H9 (cell line): ENCODE measurements around the gene DNAJB2. TPM values are rescaled to one million over a fixed set of nuclear protein-coding genes. Genes with fewer than 3 reads are reported as not detected.

Source experiments
- DNase-seq: peaks from one replicate; pipeline ENCODE4 v3.0.0-alpha.2; 2017
- H2AFZ ChIP-seq: one replicate; pipeline ENCODE4 v1.6.1; 2013; ENCODE audit warnings: mild to moderate bottlenecking, low read length, control low read depth, moderate library complexity
- H2AK5ac ChIP-seq: 2 replicates; pipeline ENCODE4 v1.6.1; 2013; ENCODE audit warnings: low read length, control low read depth, mixed read lengths; ENCODE audit not compliant: insufficient read length
- H2BK120ac ChIP-seq: one replicate; pipeline ENCODE4 v1.6.1; 2013; ENCODE audit warnings: low read depth, mild to moderate bottlenecking, low read length, control low read depth, inconsistent platforms; ENCODE audit not compliant: poor library complexity, severe bottlenecking
- H2BK12ac ChIP-seq: 2 replicates; pipeline ENCODE4 v1.6.1; 2013; ENCODE audit warnings: low read length, control low read depth, mixed read lengths, low read depth; ENCODE audit not compliant: insufficient read length
- H2BK15ac ChIP-seq: 2 replicates; pipeline ENCODE4 v1.6.1; 2013; ENCODE audit warnings: low read depth, low read length, control low read depth
- H2BK20ac ChIP-seq: one replicate; pipeline ENCODE4 v1.6.1; 2013; ENCODE audit warnings: low read depth, mild to moderate bottlenecking, low read length, control low read depth, inconsistent platforms; ENCODE audit not compliant: poor library complexity, severe bottlenecking
- H2BK5ac ChIP-seq: 2 replicates; pipeline ENCODE4 v1.6.1; 2013; ENCODE audit warnings: low read length, control low read depth, mixed read lengths; ENCODE audit not compliant: insufficient read length
- H3K14ac ChIP-seq: 2 replicates; pipeline ENCODE4 v1.6.1; 2013; ENCODE audit warnings: low read length, control low read depth; ENCODE audit not compliant: insufficient read depth
- H3K18ac ChIP-seq: 2 replicates; pipeline ENCODE4 v1.6.1; 2013; ENCODE audit warnings: low read depth, mild to moderate bottlenecking, mixed read lengths, low read length, control low read depth; ENCODE audit not compliant: insufficient read length
- H3K23ac ChIP-seq: 2 replicates; pipeline ENCODE4 v1.6.1; 2013; ENCODE audit warnings: low read length, control low read depth, mixed read lengths, low read depth; ENCODE audit not compliant: insufficient read length
- H3K23me2 ChIP-seq: 2 replicates; pipeline ENCODE4 v1.6.1; 2013; ENCODE audit warnings: low read depth, mild to moderate bottlenecking, mixed read lengths, low read length, control low read depth; ENCODE audit not compliant: insufficient read length, poor library complexity, severe bottlenecking
- H3K27ac ChIP-seq: 2 replicates; pipeline ENCODE4 v1.5.1; 2013; ENCODE audit warnings: low read length, control low read depth, mixed read lengths, low read depth; ENCODE audit not compliant: insufficient read length
- H3K27me3 ChIP-seq: 2 replicates; pipeline ENCODE4 v1.6.1; 2013; ENCODE audit warnings: low read length, control low read depth, inconsistent platforms; ENCODE audit not compliant: insufficient read depth
- H3K4ac ChIP-seq: 2 replicates; pipeline ENCODE4 v1.6.1; 2013; ENCODE audit warnings: low read depth, mild to moderate bottlenecking, control low read depth, inconsistent platforms, low read length, moderate library complexity
- H3K4me1 ChIP-seq: 2 replicates; pipeline ENCODE4 v1.6.1; 2013; ENCODE audit warnings: low read length, control low read depth, inconsistent platforms; ENCODE audit not compliant: insufficient read depth
- H3K4me2 ChIP-seq: 2 replicates; pipeline ENCODE4 v1.6.1; 2013; ENCODE audit warnings: low read length, control low read depth, mixed read lengths; ENCODE audit not compliant: insufficient read length, insufficient read depth
- H3K56ac ChIP-seq: 2 replicates; pipeline ENCODE4 v1.6.1; 2013; ENCODE audit warnings: low read depth, mild to moderate bottlenecking, mixed read lengths, low read length, control low read depth; ENCODE audit not compliant: insufficient read length
- H3K79me1 ChIP-seq: 2 replicates; pipeline ENCODE4 v1.6.1; 2013; ENCODE audit warnings: low read depth, mild to moderate bottlenecking, moderate library complexity, low read length, control low read depth, inconsistent platforms; ENCODE audit not compliant: insufficient read depth, poor library complexity, severe bottlenecking
- H3K79me2 ChIP-seq: 2 replicates; pipeline ENCODE4 v1.6.1; 2013; ENCODE audit warnings: low read length, control low read depth, inconsistent platforms; ENCODE audit not compliant: insufficient read depth
- H3K9ac ChIP-seq: 2 replicates; pipeline ENCODE4 v1.6.1; 2013; ENCODE audit warnings: low read length, control low read depth, mixed read lengths; ENCODE audit not compliant: insufficient read length; ENCODE audit errors: extremely low read depth
- H3K9me3 ChIP-seq: one replicate; pipeline ENCODE4 v1.6.1; 2013; ENCODE audit warnings: low read depth, low read length, inconsistent platforms; ENCODE audit not compliant: control insufficient read depth
- H3T11ph ChIP-seq: one replicate; pipeline ENCODE4 v1.6.1; 2013; ENCODE audit warnings: mild to moderate bottlenecking, low read length, control low read depth, inconsistent platforms
- H4K20me1 ChIP-seq: one replicate; pipeline ENCODE4 v1.6.1; 2013; ENCODE audit not compliant: control insufficient read depth, insufficient read length, insufficient read depth
- H4K5ac ChIP-seq: 2 replicates; pipeline ENCODE4 v1.6.1; 2013; ENCODE audit warnings: low read depth, mild to moderate bottlenecking, mixed read lengths, low read length, control low read depth; ENCODE audit not compliant: insufficient read length
- H4K8ac ChIP-seq: replicated peaks from 2 replicates; pipeline ENCODE4 v1.6.1; 2013; ENCODE audit warnings: low read length, control low read depth, mixed read lengths, low read depth; ENCODE audit not compliant: insufficient read length
- H4K91ac ChIP-seq: 2 replicates; pipeline ENCODE4 v1.6.1; 2013; ENCODE audit warnings: low read depth, mild to moderate bottlenecking, moderate library complexity, mixed read lengths, low read length, control low read depth; ENCODE audit not compliant: insufficient read length
- H3K27ac Mint-ChIP-seq, 3 experiments: 2 replicates in 2 of 3; 3 replicates in 1 of 3; pipeline ENCODE4 v1.8.0; 2020 to 2021; ENCODE audit warnings: mixed read lengths in 3 of 3, mild to moderate bottlenecking in 1 of 3, moderate library complexity in 1 of 3
- H3K27me3 Mint-ChIP-seq: 2 replicates; pipeline ENCODE4 v1.8.0; 2021; ENCODE audit warnings: low read depth, mild to moderate bottlenecking, moderate library complexity, mixed read lengths
- H3K36me3 Mint-ChIP-seq, 3 experiments: 2 replicates in 2 of 3; 3 replicates in 1 of 3; pipeline ENCODE4 v1.8.0; 2020 to 2021; ENCODE audit warnings: low read depth in 3 of 3, mixed read lengths in 3 of 3; ENCODE audit not compliant: insufficient read depth in 1 of 3
- H3K4me1 Mint-ChIP-seq, 2 experiments: 2 replicates each; pipeline ENCODE4 v1.8.0; 2020; ENCODE audit warnings: mixed read lengths in 2 of 2
- H3K4me3 Mint-ChIP-seq, 2 experiments: 2 replicates in 1 of 2; 3 replicates in 1 of 2; pipeline ENCODE4 v1.8.0; 2020 to 2021; ENCODE audit warnings: mild to moderate bottlenecking in 2 of 2, mixed read lengths in 2 of 2, moderate library complexity in 1 of 2
- H3K9me3 Mint-ChIP-seq, 2 experiments: 2 replicates in 1 of 2; 3 replicates in 1 of 2; pipeline ENCODE4 v1.8.0; 2020; ENCODE audit warnings: mild to moderate bottlenecking in 2 of 2, mixed read lengths in 2 of 2, moderate library complexity in 1 of 2
- WGBS: extraction: QIAGEN DNeasy Blood & Tissue Kit; methylation state at CpG from one replicate; pipeline ENCODE4 v1.1.7; 2013; ENCODE audit warnings: missing lambda C conversion rate, low lambda C conversion rate, mixed read lengths; ENCODE audit not compliant: insufficient read length; ENCODE audit errors: extremely low coverage; 5-methylcytosine and 5-hydroxymethylcytosine counted together
- total RNA-seq: library from RNA; stranded (reverse); gene quantifications from 2 replicates; pipeline ENCODE4 v1.2.1, GENCODE V29; 2021
- TF ChIP-seq, protein P1 (sequence below): fragments of 200-600 bp; sonication (generic); conservative IDR thresholded peaks from 3 replicates; pipeline ENCODE4 v1.8.0; 2021; ENCODE audit warnings: antibody characterized with exemption, mild to moderate bottlenecking

Gene DNAJB2
- total RNA-seq, 1 experiment from 2014 or later: 34.1 TPM

GRCh38 chr2:219304223-219304622 lies 25.1 kb downstream of the DNAJB2 start:
- Mint-ChIP-seq H3K4me3 (no peak overlapping the region), H3K27me3 (peaks cover 67% of the 10 kb centered on the region), H3K27ac (no peak overlapping the region), H3K4me1 (peaks cover 16 to 21% of the 10 kb centered on the region in 2 experiments), H3K9me3 (no peaks in the 10 kb centered on the region), H3K36me3 (no peaks in the 10 kb centered on the region)
- Histone ChIP-seq H4K20me1 (no peaks in the 10 kb centered on the region), H3K4me1 (no peaks in the 10 kb centered on the region), H3K27ac (no peak overlapping the region), H3K9me3 (no peaks in the 10 kb centered on the region), H3K23ac (no peak overlapping the region), H4K91ac (no peak overlapping the region), H3K9ac (no peak overlapping the region), H3K79me2 (no peaks in the 10 kb centered on the region), H3K18ac (no peak overlapping the region), H2BK20ac (no peak overlapping the region), H3K4ac (no peak overlapping the region), H3K4me2 (no peak overlapping the region), H3K14ac (no peak overlapping the region), H4K5ac (no peak overlapping the region), H2AK5ac (no peak overlapping the region), H3K27me3 (no peaks in the 10 kb centered on the region), H3T11ph (no peak overlapping the region), H2BK120ac (no peak overlapping the region), H3K23me2 (peaks cover 11% of the 10 kb centered on the region), H2BK5ac (no peak overlapping the region), H2BK12ac (no peak overlapping the region), H3K56ac (no peak overlapping the region), H3K79me1 (no peaks in the 10 kb centered on the region), H2AFZ (no peak overlapping the region), H4K8ac (no peak overlapping the region), H2BK15ac (no peak overlapping the region)
- WGBS: no CpG with 5 or more reads among the region's 2 CpGs
- TF ChIP-seq, protein P1, sequence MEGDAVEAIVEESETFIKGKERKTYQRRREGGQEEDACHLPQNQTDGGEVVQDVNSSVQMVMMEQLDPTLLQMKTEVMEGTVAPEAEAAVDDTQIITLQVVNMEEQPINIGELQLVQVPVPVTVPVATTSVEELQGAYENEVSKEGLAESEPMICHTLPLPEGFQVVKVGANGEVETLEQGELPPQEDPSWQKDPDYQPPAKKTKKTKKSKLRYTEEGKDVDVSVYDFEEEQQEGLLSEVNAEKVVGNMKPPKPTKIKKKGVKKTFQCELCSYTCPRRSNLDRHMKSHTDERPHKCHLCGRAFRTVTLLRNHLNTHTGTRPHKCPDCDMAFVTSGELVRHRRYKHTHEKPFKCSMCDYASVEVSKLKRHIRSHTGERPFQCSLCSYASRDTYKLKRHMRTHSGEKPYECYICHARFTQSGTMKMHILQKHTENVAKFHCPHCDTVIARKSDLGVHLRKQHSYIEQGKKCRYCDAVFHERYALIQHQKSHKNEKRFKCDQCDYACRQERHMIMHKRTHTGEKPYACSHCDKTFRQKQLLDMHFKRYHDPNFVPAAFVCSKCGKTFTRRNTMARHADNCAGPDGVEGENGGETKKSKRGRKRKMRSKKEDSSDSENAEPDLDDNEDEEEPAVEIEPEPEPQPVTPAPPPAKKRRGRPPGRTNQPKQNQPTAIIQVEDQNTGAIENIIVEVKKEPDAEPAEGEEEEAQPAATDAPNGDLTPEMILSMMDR: no peak
- DNase-seq: no peak
